ENCODE results near the gene PYROXD2.
"Not testable (repeated sequence)": the region's sequence is repeated elsewhere in the genome, so short reads cannot be mapped to it uniquely, and the experiment has no call there.

Gene PYROXD2

DNA sequence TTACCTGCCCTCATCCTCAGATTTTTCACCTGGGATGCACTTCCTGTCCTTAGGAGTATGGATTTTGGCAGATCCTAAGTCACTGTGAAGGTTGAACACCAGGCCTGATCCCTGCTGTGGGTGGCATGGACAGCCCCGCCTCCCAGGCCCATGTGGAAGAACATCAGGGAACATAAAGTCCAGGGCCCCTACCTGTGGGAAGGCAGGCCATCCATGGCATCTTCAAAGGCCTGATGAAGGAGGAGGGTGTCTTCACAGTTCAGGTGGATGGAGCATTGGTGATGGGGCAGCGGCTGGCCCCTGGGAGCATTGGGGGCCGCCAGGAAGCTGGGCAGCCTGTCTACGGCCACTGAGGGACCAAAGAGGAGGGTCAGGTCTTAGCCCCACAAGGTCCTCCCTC is 24.6 kb downstream of the PYROXD2 start:
- no peak for DNase-seq (ENCODE audit: low spot score)

DNA sequence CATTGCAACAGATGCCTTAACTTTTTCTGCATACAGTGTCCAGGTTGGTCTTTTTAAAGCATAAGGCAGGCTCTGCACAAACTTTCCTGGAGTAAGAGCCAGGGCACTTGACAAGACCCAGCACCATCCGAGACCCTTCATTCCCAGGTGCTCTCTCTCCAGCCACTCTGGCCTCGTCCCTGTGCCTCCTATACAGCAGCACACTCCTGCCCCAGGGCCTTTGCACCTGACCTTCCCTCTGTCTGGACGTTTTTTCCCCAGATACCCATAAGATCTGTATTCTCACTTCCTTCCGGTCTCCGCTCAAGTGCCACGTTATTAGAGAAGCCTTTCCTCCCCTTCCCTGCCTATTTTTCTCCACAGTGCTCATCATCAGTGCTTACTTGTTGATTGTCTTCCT is 25.6 kb downstream of the PYROXD2 start:
- DNase-seq (ENCODE audit: low spot score), result no peak

DNA sequence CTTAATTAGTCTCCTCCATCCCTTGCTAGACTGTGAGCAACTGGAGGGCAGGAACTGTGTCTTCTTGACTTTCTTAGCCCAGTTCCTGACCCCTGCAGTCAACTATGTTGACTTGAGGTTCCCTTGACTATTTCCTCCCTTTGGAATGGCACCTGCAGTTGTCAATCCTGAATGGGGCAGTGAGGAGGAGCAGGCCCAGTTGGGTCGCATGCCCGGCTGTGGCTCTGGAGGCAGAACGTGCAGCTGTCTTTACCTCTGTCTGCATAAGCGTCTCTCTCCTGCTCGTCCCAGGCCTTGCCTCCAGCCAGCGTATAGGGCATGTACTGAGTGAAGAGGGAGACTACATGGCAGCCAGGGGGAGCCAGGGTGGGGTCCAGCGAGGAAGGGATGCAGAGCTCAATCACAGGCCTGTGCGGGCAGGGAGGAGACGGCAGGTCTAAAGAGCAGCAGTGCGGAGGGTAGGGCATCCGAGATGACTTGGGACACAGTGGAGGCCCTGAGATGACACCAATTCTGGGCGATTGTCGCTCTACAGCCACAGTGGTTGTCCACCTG is 26.8 kb downstream of the PYROXD2 start:
- DNase-seq (ENCODE audit: low spot score), result no peak

DNA sequence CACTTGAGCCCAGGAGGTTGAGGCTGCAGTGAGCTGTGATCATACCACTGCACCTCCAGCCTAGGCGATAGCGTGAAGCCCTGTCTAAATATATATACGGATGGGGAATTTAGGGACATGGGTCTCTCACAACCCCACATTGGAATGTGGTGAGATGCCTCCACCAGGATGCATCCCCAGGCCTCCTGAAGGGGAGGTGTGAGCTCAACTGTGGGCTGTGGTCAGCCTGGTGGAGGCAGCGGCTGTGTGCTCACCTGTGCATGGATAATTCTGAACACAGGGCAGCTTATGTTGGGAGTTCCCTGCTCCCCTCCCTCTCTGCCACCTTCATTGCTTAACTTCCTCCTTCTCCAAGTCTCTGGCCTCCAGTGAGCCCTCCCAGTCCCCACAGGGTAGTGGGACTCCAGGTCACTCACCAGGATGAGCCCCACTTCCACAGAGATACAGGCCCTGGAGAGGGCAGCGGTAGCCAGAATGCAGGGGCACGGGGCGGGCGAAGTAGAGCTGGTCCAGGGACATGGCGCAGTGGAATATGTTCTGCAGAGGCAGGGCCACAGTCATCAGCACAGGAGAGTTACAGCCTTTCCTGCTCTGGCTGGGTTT is 30.4 kb downstream of the PYROXD2 start:
- DNase-seq (ENCODE audit: low spot score), result no peak

DNA sequence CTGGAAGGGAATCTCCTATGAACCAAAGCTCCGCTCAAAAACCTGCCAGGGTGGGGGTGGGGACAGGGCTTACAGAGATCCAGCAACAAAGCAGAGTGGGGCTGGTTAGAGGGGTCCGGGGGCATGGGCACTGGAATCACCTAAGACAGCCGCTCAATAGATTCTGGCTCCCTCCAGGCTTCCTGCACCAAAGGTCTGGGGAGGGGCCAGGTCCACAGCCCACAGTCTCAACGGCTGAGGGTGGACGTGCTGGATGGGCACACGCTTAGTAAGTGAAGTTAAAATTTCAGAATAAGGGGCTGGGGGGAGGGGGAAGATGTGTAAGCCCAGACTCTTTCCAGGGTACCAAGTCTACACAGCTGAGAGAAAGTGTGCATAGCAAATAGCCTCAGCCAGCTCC is 31.1 kb downstream of the PYROXD2 start:
- DNase-seq (ENCODE audit: low spot score), result no peak

DNA sequence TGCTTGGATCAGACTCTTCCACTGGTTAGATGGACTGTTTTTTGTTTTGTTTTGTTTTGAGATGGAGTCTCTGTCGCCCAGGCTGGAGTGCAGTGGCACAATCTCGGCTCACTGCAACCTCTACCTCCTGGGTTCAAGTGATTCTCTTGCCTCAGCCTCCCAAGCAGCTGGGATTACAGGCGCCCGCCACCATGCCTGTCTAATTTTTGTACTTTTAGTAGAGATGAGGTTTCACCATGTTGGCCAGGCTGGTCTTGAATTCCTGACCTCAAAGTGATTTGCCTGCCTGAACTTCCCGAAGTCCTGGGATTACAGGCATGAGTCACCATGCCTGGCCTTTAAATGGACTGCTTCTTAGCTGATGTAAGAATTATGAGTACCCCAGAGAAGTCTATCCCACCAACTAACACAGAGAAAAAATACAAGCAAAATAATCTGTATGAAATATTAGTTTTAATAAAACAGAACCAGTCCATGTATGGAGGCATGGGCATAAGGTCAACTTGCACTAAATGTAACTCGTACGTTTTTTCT is 31.8 kb downstream of the PYROXD2 start:
- not testable (repeated sequence) for DNase-seq (ENCODE audit: low spot score)

DNA sequence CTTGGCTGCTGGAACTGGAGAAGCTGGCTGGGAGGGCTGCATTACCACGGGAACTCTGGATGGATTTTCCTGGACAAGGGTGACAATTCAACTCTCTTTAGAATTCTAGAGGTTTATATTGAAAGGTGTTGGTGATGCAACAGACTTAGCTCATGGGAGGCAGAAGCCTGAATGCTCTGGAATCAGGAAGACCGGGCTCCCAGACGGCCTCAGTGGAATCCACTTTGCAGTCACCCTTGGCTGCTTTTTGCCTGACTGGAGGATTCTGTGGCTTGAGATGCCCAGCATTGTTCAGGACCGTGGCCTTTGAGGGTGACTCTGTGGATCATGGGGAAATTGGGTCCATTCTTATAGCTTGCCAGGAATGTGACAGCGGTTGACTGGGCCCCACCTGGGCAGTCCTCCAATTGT is 32.3 kb downstream of the PYROXD2 start:
- DNase-seq (ENCODE audit: low spot score), result no peak

DNA sequence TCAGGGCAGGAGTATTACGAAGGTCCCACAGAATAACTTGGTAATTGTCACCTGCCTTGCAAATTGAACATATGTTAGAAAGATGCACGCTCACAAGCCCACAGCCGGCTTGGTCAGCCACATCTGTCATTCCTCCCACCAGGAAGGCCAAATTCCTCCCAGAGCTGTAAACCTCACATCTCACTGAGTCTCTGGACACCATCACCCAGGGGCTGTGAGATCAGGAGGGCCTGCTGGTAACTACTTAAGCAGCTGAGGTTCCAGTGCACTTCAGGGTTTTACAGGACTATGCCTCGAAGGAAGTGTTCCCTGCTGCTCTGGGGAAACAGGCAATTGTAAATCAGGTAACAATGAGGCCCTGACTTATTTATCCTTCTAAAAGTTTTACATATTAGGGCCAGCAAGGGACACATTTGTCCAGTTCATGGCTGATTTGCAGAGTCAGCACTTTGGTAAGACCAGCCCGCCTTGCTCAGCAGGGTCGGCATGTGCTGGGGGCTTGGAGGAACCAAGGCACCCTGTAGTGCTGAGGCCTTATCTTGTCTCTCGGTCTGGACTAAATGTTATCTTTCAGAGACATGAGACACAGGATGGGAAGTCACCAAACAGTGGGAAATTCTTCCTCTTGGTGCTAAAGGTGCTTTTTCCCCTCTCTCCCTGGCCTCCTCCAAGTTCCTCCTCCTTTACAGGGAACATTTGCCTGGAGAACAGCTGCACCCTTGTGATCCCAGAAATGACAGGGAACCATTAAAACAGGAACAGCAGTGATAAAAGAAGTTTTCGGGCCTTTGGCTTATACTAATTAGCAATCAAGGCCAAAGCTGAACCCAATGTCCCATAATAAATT is 34.3 kb downstream of the PYROXD2 start:
- no peak for DNase-seq (ENCODE audit: low spot score)

DNA sequence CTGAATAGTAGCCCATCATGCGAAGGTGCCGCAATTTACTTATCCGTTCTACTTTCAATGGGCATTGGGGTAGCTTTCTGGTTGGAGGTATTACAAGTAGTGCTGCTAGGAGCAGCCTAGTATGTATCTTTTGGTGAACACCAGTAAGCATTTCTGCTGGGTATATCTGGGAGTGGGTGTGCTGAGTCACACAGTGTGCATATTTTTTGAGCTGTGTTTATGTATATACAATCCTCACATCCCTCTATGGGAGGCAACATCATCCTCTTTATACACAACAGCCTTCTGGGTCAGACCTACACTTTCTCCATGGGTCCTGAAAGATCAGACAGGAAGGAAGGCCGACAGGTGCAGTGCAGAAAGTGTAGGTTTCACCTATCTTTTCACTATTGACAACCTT is 36.3 kb downstream of the PYROXD2 start:
- no peak for DNase-seq (ENCODE audit: low spot score)

DNA sequence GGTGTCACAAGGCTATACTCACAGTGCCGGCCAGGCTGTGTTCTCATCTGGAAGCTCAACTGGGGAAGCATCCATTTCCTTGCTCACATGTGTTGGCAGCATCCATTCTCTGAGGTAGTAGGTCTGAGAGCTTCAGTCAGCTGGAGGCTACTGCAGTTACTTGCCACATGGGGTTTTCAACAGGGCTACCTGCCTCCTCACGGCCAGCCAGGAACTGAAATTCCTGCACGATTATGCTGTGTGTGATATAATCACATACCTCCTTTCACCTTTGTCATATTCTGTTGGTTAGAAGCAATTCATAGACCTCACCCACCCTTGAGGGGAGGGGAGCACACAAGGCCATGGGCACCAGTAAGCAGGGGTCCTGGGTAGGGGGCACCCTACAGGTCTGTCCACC is 37.4 kb downstream of the PYROXD2 start:
- no peak for DNase-seq (ENCODE audit: low spot score)

DNA sequence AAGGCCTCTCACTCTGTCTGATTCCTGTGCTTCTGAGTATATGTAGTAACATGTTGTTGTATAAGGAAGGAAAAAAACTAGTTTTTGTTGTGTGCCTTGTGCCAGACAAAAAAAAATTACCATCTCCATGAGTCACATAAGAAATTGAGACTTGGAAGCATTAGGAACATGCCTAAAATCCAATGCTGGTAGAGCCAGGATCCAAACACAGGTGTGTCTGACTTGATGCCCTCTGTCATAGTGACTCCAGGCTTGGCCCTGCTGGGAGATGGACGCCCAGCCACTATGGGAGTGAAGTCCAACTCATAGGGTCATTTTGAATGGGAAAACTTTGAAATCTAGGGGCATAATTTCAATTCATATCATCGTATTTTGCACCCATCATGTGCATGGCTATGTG is 38.0 kb downstream of the PYROXD2 start:
- no peak for DNase-seq (ENCODE audit: low spot score)

DNA sequence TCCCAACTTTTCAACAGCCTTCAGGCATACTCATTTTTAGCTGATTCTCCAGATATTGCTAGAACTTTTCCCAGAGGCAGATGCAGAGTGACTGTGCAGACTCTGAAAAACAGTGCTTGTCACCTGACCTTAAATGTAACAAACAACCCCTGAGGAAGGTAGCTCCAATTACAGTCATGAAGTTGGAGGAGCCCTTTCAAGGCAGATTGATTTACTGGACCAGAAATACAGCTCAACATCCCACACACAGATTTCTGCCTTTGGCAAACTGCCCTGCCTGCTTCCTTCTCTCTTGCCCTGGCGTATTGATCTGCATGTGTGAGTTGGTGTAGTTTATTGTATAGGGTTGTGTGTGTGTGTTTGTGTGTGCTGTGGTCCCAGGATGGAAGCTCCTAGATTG is 38.5 kb downstream of the PYROXD2 start:
- peak; percentile 20 for DNase-seq (ENCODE audit: low spot score)

DNA sequence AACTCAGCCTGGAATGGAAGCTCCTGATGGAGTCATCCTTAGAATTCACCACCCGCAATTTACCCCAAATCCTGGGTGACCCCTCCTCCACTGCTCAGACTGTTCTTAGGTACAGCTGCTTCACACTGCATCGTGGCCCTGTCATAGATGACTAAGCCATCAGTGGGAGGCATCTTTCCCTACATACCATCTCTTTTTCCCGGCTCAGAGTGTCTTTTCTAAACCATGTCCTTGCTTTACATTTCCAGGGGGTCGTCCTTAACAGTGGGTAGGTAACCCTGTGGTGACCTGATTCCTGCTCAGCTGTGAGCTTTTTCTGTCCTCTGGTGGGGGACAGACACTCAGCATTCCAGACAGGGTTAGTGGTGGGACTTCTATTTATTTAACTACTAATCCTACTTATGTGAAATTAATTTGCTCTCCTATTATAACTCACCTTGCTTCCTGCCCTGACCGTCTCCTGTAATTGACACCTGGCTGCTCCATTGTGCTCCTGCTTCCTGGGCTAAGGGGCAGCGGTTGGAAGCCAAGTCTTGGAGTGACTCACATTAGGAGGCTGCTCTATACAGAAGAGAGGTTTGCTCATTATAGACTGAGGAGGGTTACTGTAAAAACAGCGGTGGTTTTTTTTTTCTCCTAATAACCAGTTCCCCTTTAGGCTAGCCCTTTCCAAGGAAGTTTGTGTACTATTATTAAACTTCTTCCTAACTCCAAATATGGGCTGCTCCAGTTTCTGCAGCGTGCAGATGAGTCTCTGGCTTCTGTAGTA is 40.6 kb downstream of the PYROXD2 start:
- peak; percentile 33 for DNase-seq (ENCODE audit: low spot score)

DNA sequence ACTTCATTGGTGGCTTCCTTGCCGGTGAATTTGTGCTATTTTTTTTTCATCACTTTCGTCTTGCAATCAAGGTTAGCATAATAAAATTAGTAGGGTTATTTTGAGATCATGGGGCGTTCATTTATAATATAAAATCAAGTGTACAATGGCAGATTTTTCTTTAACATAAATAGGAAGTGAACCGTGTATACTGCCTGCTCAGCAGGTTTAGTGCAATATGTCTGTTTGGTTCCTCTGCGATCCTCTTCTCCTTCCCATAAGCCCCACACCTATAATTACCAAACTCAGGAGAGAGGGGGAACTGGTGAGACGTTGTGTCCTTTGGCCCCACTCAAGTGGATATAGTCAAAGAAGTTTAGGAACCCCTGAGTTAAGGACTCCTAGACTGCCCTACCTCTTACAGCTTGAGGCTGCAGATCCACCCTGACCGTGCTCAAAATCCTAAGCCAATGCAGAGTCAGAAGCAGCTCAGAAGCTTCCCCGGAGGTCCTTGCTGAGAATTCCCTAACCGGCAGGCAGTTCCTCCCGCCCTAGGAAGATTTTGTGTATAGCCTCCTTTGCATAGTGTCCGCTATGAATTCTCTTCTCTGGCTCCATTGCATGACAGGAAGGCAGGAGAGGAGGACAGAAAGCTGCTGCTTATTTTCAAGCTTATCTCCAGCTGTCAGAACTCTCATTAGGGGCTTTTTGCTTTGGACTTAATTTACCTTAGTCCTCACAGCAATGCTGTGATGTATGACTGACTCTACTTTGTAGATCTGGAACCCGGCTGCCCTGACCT is 41.5 kb downstream of the PYROXD2 start:
- DNase-seq (ENCODE audit: low spot score), result no peak

DNA sequence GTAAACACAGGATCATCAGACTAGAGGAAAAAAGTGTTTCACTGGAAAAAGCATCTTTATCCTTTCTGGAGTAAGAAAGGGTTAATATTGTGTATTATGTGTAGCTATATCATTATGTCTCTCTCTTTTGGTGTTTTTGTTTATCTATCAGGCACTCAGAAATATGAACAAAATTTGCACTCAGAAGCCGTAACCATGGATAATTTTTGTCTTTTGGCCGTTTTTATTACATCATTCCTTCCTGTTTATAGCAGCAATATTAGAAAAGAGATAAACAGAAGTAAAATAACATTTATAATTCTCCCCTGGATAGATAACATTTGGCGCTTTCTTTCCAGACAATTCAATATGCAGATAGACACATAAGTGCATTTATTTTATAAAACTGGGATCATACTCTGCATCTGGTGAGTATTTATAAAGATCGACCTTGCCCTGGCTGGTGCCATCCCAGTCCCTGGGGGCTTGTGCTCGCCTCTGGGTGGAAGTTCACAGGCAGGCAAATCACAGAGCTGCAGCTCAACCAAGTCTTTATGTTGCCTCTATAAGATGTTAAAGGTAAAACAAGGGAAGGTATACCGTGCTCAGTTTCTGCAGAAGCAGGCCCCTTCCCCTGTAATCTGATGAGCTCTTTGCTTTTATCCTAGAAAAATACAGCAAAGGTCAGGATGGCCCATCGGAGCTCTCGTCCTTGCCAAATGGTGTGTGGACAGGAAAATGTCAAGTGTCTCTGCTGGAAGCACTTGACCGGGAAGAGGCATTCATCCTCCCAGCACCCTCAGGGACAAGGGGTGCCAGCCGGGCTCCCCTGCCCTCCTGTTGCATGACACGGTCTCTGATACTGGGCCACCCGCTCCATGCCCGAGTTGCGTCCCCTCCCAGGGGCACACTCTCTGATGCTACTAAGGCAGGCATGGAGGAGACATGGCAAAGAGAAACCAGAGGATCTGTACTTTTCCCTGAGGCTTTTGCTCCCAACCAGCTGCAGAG is 43.9 kb downstream of the PYROXD2 start:
- no peak for DNase-seq (ENCODE audit: low spot score)

DNA sequence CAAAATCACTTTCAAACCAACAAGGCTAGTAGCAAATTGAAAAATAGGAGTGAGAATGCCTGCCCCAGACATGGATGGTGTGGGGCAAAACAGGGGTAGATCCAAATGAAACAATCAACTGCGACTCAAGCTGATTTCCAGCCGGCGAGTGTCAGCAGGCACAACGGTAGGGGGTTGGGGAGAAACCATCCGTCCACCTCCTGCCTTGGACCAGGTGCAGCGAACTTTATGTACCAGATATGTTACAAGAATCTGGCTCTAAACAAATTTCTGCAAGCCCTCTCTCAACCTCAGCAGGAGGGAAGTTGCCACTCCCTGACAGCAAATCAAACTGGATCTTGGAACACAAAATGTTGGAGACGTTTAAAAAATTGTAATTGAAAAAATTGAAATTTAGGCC is 45.2 kb downstream of the PYROXD2 start:
- DNase-seq (ENCODE audit: low spot score), result no peak

DNA sequence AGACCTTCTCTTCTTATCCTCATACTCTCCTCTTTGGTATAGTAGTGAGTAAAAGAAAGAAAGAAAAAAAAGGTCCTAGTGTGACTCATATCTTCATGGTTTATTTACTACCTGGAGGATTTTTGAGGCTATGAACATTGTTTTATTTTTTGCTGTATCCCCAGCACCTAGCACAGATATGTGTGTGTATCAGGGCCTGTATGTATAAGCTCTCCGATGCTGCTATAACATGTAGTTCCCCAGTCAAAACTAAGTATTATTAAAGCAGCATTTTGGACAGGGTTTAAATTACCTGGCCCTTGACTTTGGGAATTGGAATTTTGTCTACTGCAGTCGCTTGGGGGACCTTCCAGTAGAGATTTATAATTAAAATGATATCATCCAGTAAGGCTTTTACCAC is 46.3 kb downstream of the PYROXD2 start:
- DNase-seq (ENCODE audit: low spot score), result no peak

DNA sequence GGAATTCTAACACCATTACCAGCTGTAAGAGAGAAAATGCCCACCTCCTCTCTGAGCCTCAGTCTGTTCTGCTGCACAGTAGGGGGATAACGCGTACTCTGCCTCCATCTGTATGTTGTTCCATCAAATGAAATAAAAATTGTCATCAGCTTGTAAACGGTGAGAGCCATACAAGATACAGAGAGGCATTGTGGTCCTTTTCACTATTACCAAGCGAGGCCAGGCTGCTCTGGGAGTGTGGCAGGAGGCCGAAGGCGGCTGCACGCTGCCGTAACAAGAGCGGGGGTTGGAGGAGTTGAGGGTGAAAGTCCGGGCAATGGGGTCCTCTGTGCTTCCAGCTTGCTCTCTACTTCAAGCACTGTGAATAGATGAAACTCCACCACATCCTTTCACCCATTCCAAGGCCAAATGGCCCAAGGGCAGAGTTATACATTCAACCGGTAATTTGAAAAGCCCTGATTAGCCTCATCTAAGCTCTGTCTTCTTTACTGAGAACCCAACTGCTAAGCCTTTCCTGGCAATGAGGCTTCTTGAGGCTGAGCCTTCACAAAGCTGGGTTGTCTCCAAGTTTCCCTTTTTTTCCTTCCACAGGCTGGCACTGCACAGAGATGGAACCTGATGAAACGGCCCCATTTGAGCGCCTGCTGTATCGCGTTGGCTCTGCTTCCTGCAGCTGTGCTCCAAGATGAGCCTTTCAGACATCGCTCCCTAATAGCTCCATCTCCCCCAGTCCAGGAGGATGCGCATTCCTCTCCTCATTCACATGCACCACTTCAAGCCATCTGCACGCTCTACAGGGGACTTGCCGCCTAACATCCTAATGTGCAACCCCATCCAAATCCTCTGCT is 47.2 kb downstream of the PYROXD2 start:
- DNase-seq (ENCODE audit: low spot score), result peak; percentile 65

DNA sequence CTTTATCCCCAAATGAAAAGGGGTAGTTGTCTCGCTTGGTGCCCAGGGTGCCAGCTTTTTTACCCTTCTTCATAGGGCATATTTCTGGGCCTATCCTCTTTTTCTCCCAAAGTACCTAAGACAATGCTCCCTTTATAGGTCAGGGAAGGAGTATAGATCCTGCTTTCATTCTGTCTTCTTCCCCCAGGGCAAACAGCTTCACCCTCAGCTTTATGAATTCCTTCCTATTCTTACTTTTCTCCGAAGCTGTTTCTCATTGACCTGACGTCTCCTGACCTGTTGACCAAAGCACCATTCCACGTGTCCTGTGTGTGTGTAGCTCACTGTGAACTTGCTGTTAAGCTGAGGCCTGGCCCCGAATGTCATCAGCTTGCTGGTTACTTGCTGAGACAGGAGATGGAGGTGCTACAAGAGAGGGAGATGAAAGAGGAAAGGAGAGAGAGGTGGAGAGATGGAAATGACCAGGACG is 48.9 kb downstream of the PYROXD2 start:
- no peak for DNase-seq (ENCODE audit: low spot score)
